Prostate gland (tissue), 2 donors: ENCODE data around the gene DDRGK1.
A peak's percentile ranks its signal among the peaks of the same experiment; 100 is the strongest.

ENCODE experiments used
- POLR2A ChIP-seq: fragments of 450-650 bp; IDR thresholded peaks from one replicate; pipeline ENCODE4 v1.6.1; 2016; ENCODE audit warnings: antibody characterized with exemption, mild to moderate bottlenecking
- POLR2AphosphoS5 ChIP-seq: sonication (generic); formaldehyde crosslinking; IDR thresholded peaks from one replicate; pipeline ENCODE4 v1.6.1; 2017; ENCODE audit warnings: antibody characterized with exemption
- TF ChIP-seq, protein P1 (sequence below), 4 experiments: fragments of 200-600 bp in 2 of 4; fragments of 450-650 bp in 2 of 4; sonication (generic) in 2 of 4; IDR thresholded peaks; 1 replicate in 3 of 4; 2 replicates in 1 of 4; pipeline ENCODE4 v1.5.1; 2016 to 2019; ENCODE audit warnings: antibody characterized with exemption in 4 of 4, mild to moderate bottlenecking in 2 of 4, moderate library complexity in 2 of 4

GRCh38 chr20:3174442-3175261 is 29.8 kb downstream of the DDRGK1 start:
- TF ChIP-seq, protein P1, sequence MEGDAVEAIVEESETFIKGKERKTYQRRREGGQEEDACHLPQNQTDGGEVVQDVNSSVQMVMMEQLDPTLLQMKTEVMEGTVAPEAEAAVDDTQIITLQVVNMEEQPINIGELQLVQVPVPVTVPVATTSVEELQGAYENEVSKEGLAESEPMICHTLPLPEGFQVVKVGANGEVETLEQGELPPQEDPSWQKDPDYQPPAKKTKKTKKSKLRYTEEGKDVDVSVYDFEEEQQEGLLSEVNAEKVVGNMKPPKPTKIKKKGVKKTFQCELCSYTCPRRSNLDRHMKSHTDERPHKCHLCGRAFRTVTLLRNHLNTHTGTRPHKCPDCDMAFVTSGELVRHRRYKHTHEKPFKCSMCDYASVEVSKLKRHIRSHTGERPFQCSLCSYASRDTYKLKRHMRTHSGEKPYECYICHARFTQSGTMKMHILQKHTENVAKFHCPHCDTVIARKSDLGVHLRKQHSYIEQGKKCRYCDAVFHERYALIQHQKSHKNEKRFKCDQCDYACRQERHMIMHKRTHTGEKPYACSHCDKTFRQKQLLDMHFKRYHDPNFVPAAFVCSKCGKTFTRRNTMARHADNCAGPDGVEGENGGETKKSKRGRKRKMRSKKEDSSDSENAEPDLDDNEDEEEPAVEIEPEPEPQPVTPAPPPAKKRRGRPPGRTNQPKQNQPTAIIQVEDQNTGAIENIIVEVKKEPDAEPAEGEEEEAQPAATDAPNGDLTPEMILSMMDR (IDR thresholded peaks at IDR 0.05), result peak in 1 of 4 experiments; percentile 18
- TF ChIP-seq POLR2A (no peak), POLR2AphosphoS5 (no peak)
